Activated CD8-positive, alpha-beta memory T cell treated with anti-CD3 and anti-CD28 coated beads, Interleukin-2, amount 50 U/mL, for 24 hours (primary cell): ENCODE measurements around the gene DR1.
A peak's percentile ranks its signal among the peaks of the same experiment; 100 is the strongest.

Experiments
- DNase-seq: peaks from one replicate; pipeline ENCODE4 v3.0.0-alpha.2; 2020; ENCODE audit errors: extremely low read depth

DR1 gene

GRCh38 chr1:93345633-93346420, at the start of gene DR1:
Gene DR1 (plus strand): TSS chr1:93345907. CDS start chr1:93346646, 739 bp downstream.
- DNase-seq, result peak; percentile 80

- DNase-seq, result no peak
These were observed 49.1 kb upstream of the DR1 start for GRCh38 chr1:93296555-93297154.

GRCh38 chr1:93301131-93301530, 44.6 kb upstream of the DR1 start:
- DNase-seq, result no peak

- DNase-seq, result no peak
These were observed 43.6 kb upstream of the DR1 start for GRCh38 chr1:93302078-93302477.

GRCh38 chr1:93304716-93305138, 41.0 kb upstream of the DR1 start:
- peak; percentile 12 for DNase-seq

- DNase-seq, result no peak
These were observed 38.8 kb upstream of the DR1 start for GRCh38 chr1:93306920-93307319.

GRCh38 chr1:93313026-93313425, 32.7 kb upstream of the DR1 start:
- DNase-seq, result no peak

- DNase-seq, result no peak
These were observed 28.5 kb upstream of the DR1 start for GRCh38 chr1:93317207-93317606.

- no peak for DNase-seq
These were observed 27.8 kb upstream of the DR1 start for GRCh38 chr1:93317943-93318342.

GRCh38 chr1:93321720-93322119, 24.0 kb upstream of the DR1 start:
- DNase-seq, result no peak

GRCh38 chr1:93322349-93322748, 23.4 kb upstream of the DR1 start:
- no peak for DNase-seq

- no peak for DNase-seq
These were observed 22.4 kb upstream of the DR1 start for GRCh38 chr1:93323185-93323820.

- DNase-seq, result no peak
These were observed 20.9 kb upstream of the DR1 start for GRCh38 chr1:93324486-93325464.

- no peak for DNase-seq
These were observed 16.6 kb upstream of the DR1 start for GRCh38 chr1:93328809-93329760.

- no peak for DNase-seq
These were observed 15.5 kb upstream of the DR1 start for GRCh38 chr1:93330196-93330595.

- DNase-seq, result no peak
These were observed 15.1 kb upstream of the DR1 start for GRCh38 chr1:93330617-93331016.

- no peak for DNase-seq
These were observed 14.3 kb upstream of the DR1 start for GRCh38 chr1:93331412-93331811.

GRCh38 chr1:93332368-93332767, 13.3 kb upstream of the DR1 start:
- DNase-seq, result no peak

GRCh38 chr1:93338387-93339146, 7.1 kb upstream of the DR1 start:
- no peak for DNase-seq

GRCh38 chr1:93339171-93339697, 6.5 kb upstream of the DR1 start:
- DNase-seq, result no peak
